ENCODE measurements around the gene FUNDC2.

DNA sequence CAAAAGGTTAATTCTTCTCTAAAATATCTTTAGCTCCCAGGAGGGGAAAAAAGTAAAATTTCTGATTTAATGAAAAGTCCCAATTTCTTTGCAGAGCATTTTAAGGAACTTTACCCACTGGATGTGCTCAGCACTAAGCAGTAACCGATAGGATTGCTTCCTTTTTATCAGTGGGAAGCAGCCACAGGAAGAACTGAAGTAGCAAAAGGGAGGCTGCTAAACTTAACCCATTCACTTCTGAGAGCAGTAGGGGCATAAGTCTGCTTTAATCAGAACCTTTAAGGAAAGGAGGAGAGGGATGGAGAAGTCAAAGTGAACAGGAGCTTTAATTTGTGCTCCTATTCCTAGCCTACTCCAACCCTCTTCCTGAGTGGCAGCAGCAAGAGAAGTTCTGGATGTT, 4.1 kb upstream of the FUNDC2 start, which contains the start of gene F8:
- TF ChIP-seq POLR2A (IDR thresholded peaks at IDR 0.05; ENCODE audit: low read depth) (no peak), POLR2AphosphoS5 (IDR thresholded peaks at IDR 0.05) (no peak)
- TF ChIP-seq, protein P1, sequence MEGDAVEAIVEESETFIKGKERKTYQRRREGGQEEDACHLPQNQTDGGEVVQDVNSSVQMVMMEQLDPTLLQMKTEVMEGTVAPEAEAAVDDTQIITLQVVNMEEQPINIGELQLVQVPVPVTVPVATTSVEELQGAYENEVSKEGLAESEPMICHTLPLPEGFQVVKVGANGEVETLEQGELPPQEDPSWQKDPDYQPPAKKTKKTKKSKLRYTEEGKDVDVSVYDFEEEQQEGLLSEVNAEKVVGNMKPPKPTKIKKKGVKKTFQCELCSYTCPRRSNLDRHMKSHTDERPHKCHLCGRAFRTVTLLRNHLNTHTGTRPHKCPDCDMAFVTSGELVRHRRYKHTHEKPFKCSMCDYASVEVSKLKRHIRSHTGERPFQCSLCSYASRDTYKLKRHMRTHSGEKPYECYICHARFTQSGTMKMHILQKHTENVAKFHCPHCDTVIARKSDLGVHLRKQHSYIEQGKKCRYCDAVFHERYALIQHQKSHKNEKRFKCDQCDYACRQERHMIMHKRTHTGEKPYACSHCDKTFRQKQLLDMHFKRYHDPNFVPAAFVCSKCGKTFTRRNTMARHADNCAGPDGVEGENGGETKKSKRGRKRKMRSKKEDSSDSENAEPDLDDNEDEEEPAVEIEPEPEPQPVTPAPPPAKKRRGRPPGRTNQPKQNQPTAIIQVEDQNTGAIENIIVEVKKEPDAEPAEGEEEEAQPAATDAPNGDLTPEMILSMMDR (IDR thresholded peaks at IDR 0.05): no peak
